Epithelial cell of alveolus of lung (primary cell): ENCODE measurements around the gene HMGN4. TPM values are rescaled to one million over a fixed set of nuclear protein-coding genes. Genes with fewer than 3 reads are reported as not detected.

ENCODE experiments used
- total RNA-seq: library from RNA; depleted of rRNA; stranded (reverse); fragments of >200 nt; gene quantifications from 2 replicates; pipeline ENCODE4 v1.2.1, GENCODE V29; 2015

HMGN4 gene
- 64.8 and 69.1 TPM in 2 replicates for total RNA-seq

GRCh38 chr6:26537846-26538571 lies at the start of gene HMGN4:
Gene HMGN4, plus strand, starts transcription at chr6:26538366. Its CDS starts 6,841 bp downstream, at chr6:26545207.

GRCh38 chr6:26500102-26500501 lies 38.1 kb upstream of the HMGN4 start, which contains the start of gene BTN1A1:
Gene BTN1A1, plus strand, starts transcription at chr6:26500303. Its CDS starts 984 bp downstream, at chr6:26501287.

Other genes starting within 250 kb of the HMGN4 start
- gene BTN3A2, start 173.2 kb upstream of the HMGN4 start, total RNA-seq: 18.4 and 20.3 TPM in 2 replicates
- 5.5 and 6.1 TPM in 2 replicates for gene BTN2A2, start 155.3 kb upstream of the HMGN4 start, total RNA-seq
- 11.7 and 13.7 TPM in 2 replicates for gene BTN3A1, start 136.1 kb upstream of the HMGN4 start, total RNA-seq
- gene BTN3A3, start 97.9 kb upstream of the HMGN4 start, total RNA-seq: 16.2 and 17.1 TPM in 2 replicates
- 5.3 and 12.5 TPM in 2 replicates for gene BTN2A1, start 80.4 kb upstream of the HMGN4 start, total RNA-seq
- not detected in 2 replicates for gene BTN1A1, start 38.1 kb upstream of the HMGN4 start, total RNA-seq
- gene ABT1, start 58.6 kb downstream of the HMGN4 start, total RNA-seq: 15.0 and 19.6 TPM in 2 replicates
- gene ZNF322, start 121.4 kb downstream of the HMGN4 start, total RNA-seq: 11.9 and 18.4 TPM in 2 replicates